Brain microvascular endothelial cell (primary cell): ENCODE results near the gene IL10RA.

Source experiments
- DNase-seq: peaks from one replicate; pipeline ENCODE4 v3.0.0-alpha.2; 2020
- H3K27ac ChIP-seq: fragments of 250-450 bp; sonication (Bioruptor Pico); 2 replicates; pipeline ENCODE4 v1.5.1; 2020; ENCODE audit warnings: mild to moderate bottlenecking, moderate library complexity
- H3K27me3 ChIP-seq: fragments of 250-450 bp; sonication (Bioruptor Pico); replicated peaks from 2 replicates; pipeline ENCODE4 v1.5.1; 2020; ENCODE audit warnings: mild to moderate bottlenecking
- H3K36me3 ChIP-seq: fragments of 250-450 bp; sonication (Bioruptor Pico); replicated peaks from 2 replicates; pipeline ENCODE4 v1.5.1; 2020; ENCODE audit warnings: mild to moderate bottlenecking
- H3K4me3 ChIP-seq: 2 replicates; pipeline ENCODE4 v1.5.1; 2011; ENCODE audit warnings: low read depth, mild to moderate bottlenecking, control low read depth, low read length, moderate library complexity
- in situ Hi-C: cut with HindIII; loops from 2 replicates; pipeline ENCODE4 v1.10.0; 2017; ENCODE audit warnings: low sequenced_read_pairs, low pct_ligation_motif_present
- TF ChIP-seq, protein P1 (sequence below): IDR thresholded peaks from 2 replicates; pipeline ENCODE4 v1.5.1; 2011; ENCODE audit warnings: low read depth, mild to moderate bottlenecking, moderate library complexity, low read length, control low read depth, inconsistent platforms; ENCODE audit errors: missing control alignments

IL10RA gene

GRCh38 chr11:117995472-117995871 lies 9.3 kb downstream of the IL10RA start:
- Histone ChIP-seq H3K36me3 (no peaks in the 10 kb centered on the region), H3K27ac (no peak overlapping the region), H3K27me3 (no peaks in the 10 kb centered on the region), H3K4me3 (no peak overlapping the region)
- TF ChIP-seq, protein P1, sequence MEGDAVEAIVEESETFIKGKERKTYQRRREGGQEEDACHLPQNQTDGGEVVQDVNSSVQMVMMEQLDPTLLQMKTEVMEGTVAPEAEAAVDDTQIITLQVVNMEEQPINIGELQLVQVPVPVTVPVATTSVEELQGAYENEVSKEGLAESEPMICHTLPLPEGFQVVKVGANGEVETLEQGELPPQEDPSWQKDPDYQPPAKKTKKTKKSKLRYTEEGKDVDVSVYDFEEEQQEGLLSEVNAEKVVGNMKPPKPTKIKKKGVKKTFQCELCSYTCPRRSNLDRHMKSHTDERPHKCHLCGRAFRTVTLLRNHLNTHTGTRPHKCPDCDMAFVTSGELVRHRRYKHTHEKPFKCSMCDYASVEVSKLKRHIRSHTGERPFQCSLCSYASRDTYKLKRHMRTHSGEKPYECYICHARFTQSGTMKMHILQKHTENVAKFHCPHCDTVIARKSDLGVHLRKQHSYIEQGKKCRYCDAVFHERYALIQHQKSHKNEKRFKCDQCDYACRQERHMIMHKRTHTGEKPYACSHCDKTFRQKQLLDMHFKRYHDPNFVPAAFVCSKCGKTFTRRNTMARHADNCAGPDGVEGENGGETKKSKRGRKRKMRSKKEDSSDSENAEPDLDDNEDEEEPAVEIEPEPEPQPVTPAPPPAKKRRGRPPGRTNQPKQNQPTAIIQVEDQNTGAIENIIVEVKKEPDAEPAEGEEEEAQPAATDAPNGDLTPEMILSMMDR, result no peak
- DNase-seq, result no peak
- in situ Hi-C loops, result no loop called here

DNA sequence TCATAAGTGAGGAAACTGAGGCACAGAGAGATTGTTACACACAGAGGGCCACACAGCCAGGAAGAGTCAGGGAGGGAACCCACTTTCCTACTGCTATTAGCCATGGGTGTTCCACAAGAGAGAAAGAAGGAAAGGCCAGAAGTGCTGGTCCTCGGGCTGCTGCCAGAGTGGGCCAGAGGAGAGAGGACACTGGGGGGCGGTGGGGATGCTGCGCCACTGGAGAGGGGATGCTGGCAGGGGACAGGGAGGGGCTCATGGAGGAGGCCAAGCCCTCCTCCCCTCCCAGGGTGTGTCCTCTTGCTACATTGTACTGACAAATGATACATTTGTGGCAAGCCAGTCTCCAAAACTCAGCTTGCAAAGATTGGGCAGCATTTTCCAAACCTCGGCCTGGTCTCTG lies 9.9 kb downstream of the IL10RA start:
- DNase-seq, result no peak
- no peaks in the 10 kb centered on the region for H3K27me3 ChIP-seq

GRCh38 chr11:117997406-117997805 lies 11.2 kb downstream of the IL10RA start:
- H3K36me3 ChIP-seq, result no peaks in the 10 kb centered on the region
- no peaks in the 10 kb centered on the region for H3K27me3 ChIP-seq
- H3K4me3 ChIP-seq, result no peak overlapping the region
- TF ChIP-seq, protein P1, result no peak
- in situ Hi-C loops, result no loop called here
- no peak for DNase-seq
- H3K27ac ChIP-seq, result no peak overlapping the region

More for the DNA sequence above, 9.9 kb downstream of the IL10RA start:
- Histone ChIP-seq H3K36me3 (no peaks in the 10 kb centered on the region), H3K27ac (no peak overlapping the region), H3K4me3 (no peak overlapping the region)
- TF ChIP-seq, protein P1, result no peak
- in situ Hi-C loops, result no loop called here

GRCh38 chr11:117997823-117998579 lies 11.8 kb downstream of the IL10RA start:
- no peak overlapping the region for H3K4me3 ChIP-seq
- TF ChIP-seq, protein P1, result no peak
- no peaks in the 10 kb centered on the region for H3K27me3 ChIP-seq
- no peak overlapping the region for H3K27ac ChIP-seq
- in situ Hi-C loops, result no loop called here
- no peaks in the 10 kb centered on the region for H3K36me3 ChIP-seq
- no peak for DNase-seq

DNA sequence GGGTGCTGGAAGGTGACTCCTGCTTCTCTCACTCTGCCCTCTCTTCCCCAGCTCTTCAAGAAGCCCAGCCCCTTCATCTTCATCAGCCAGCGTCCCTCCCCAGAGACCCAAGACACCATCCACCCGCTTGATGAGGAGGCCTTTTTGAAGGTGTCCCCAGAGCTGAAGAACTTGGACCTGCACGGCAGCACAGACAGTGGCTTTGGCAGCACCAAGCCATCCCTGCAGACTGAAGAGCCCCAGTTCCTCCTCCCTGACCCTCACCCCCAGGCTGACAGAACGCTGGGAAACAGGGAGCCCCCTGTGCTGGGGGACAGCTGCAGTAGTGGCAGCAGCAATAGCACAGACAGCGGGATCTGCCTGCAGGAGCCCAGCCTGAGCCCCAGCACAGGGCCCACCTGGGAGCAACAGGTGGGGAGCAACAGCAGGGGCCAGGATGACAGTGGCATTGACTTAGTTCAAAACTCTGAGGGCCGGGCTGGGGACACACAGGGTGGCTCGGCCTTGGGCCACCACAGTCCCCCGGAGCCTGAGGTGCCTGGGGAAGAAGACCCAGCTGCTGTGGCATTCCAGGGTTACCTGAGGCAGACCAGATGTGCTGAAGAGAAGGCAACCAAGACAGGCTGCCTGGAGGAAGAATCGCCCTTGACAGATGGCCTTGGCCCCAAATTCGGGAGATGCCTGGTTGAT lies 12.6 kb downstream of the IL10RA start:
- no peaks in the 10 kb centered on the region for H3K27me3 ChIP-seq
- H3K36me3 ChIP-seq, result no peaks in the 10 kb centered on the region
- H3K4me3 ChIP-seq, result no peak overlapping the region
- in situ Hi-C loops, result no loop called here
- TF ChIP-seq, protein P1, result no peak
- no peak overlapping the region for H3K27ac ChIP-seq
- no peak for DNase-seq
